A673 (cell line): Measurements from ENCODE around the gene SENP2.

ENCODE experiments used
- CTCF ChIP-seq: fragments of 300-800, 200-600 bp; sonication (generic); conservative IDR thresholded peaks from 2 replicates; pipeline ENCODE4 v1.5.1; 2017; ENCODE audit warnings: low read depth, mild to moderate bottlenecking, antibody characterized with exemption, low read length, moderate library complexity, mixed read lengths
- EZH2 ChIP-seq: fragments of 200-600 bp; sonication (generic); IDR thresholded peaks from 2 replicates; pipeline ENCODE4 v1.6.1; 2017; ENCODE audit warnings: borderline replicate concordance, low read depth, mild to moderate bottlenecking, mixed read lengths, antibody characterized with exemption, low read length; ENCODE audit not compliant: poor library complexity, severe bottlenecking

GRCh38 chr3:185640308-185640707 is 54.2 kb downstream of the SENP2 start:
- TF ChIP-seq CTCF (no peak), EZH2 (no peak)
